NCI-H1436 treated with DMSO at 0.1 percent for 48 hours (cell line): ENCODE measurements around the gene GGA2.
"Not testable (repeated sequence)": the region's sequence is repeated elsewhere in the genome, so short reads cannot be mapped to it uniquely, and the experiment has no call there.

Source experiments
- DNase-seq: peaks from one replicate; lab custom pipeline; 2025; lab: John Stamatoyannopoulos, UW

The GGA2 gene

DNA sequence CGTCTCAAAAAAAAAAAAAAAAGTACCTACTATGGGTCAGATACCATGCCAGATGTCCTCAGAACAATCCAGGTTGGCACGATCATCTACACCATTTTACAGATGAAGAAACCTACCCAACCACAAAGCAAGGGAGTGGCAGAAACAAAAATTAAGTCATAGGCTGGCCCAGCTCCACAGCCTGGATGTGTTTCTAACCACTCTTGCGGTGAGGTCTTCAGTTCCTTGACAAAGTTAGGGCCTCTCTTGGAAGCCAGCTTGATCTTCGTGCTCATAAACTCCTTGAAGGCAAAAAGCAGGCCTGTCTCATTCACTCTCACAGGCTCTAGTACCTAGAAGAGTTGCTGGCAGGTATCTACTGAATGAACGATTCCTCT lies 6.2 kb downstream of the GGA2 start:
- DNase-seq = no peak

DNA sequence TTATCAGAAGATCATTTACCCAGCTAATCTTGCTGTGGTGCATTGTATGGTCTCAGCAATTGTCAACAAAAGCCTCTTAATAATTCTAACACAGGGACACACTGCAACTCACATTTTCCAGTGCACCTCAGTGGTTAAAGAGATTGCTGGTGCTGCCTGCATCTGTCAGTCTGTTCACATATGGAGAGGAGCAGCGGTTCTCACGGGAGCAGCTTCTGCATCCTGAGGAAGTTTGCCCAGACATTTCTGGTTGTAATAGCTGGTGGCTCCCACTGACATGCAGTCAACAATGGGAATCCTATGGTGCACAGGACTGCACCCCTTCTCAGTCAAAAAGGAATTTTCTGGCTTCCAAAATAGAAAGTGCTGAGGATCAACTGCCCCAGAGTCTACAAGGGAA lies 7.8 kb downstream of the GGA2 start:
- no peak for DNase-seq

DNA sequence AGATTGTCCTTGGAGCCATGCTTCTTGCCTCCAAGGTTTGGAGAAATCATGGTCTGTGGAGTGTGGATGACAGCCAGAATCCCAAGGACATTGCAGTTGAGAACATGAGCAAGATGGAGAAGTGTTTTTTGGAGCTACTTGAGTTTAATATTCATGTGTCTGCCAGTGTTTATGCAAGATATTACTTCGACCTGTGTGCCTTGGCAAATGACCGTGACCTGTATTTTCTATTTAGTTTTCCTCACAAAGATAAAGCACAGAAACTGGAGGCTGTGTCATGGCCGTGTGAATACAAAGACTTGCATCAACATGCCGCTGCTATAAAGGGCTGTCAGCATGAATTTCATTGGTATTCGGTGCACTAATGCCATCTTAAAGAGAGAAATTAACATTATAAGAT lies 9.0 kb downstream of the GGA2 start:
- DNase-seq = no peak

DNA sequence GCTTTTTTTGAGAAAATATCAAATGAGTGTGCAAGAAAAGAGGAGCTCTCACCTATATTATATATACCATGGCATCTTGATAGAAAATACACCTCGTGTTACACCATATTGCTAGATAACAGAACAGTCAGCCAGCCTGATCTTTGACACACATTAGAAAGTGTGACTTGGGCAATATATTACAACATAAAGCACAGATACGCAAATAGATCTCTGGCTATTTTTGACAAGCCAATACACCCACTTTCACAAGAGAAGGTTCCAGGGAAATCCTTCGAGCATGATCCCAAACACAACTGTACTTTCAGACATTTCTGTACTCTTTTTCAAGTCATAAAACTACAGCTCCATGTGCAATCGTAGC lies 9.4 kb downstream of the GGA2 start:
- no peak for DNase-seq

DNA sequence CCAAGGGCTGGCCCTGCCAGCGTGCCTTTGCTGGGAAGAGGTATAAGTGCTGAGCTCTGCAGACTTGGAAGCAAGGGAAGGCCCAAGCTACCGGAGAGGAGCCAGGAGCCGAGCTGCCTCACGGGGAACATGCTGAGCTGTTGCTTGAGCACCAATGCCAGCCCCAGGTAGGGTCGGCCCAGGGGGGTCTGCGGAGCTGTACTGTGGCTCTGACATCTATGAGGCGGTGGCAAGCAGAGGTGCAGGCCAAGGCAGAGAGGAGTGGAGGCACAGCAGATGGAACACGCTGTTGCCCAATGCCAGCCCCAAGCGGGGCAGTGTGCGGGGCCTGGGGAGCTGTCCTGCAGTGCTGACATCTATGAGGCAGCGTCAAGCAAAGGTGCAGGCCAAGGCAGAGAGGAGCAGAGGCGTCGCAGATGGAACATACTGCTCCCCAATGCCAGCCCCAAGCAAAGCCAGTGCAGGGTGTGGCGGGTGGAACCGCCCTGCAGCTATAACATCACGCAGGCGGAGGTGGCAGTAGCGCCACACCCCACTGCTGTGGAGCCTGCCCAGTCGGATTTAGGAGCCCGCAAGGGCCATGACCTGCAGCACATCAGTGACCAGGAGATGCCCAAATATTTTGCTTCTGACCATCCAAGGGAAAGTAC lies 10.0 kb downstream of the GGA2 start:
- no peak for DNase-seq

DNA sequence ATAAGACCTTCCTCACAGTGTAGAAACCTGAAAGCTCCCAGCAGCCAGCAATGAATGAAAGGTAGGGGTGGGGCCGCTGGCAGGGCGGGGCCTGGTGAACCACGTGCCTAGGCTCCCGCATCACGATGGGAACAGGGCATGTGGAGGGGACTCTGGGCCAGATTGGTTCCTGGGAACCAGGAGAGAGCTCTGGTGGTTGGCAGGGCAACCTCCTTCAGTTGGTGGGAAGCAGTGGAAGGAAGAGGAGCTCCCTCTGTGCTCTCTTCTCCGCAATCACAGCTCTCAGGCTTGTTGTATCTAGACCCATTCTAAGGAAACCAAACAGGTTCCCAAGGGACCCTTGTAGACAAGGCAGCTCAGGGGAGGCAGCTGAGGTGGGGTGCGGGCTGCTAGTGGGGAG lies 10.5 kb downstream of the GGA2 start:
- no peak for DNase-seq

DNA sequence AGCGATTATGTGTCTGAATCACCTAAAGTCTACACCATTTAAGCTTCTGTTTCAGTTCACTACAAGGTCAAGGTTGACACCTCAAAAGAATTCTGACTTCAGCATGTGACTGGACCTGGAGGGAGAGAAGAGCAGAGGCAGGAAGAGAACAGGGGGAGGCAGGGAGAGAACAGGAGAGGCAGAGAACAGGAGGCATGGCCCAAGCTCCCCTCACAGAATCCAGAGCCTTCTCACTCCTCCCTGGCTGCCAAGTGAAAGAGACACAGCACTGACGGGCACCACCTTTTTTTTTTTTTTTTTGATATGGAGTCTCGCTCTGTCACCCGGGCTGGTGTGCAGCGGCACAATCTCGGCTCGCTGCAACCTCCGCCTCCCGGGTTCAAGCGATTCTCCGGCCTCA lies 11.4 kb downstream of the GGA2 start:
- DNase-seq = no peak

DNA sequence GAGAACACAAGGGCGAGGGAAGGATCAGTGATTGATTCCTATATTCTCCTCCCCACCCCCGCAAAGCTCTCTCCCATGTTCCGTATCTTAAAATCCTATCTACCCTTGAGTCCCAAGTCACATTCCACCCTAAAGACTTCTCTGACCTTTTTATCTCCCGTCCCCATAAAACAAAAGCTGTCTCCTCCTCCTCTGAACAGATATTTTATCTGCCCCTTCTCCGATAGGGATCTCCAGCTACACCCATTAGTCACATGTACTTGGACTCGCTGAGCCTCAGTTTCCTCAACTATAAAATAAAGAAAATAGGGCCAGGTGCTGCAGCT lies 12.8 kb downstream of the GGA2 start:
- DNase-seq = no peak

DNA sequence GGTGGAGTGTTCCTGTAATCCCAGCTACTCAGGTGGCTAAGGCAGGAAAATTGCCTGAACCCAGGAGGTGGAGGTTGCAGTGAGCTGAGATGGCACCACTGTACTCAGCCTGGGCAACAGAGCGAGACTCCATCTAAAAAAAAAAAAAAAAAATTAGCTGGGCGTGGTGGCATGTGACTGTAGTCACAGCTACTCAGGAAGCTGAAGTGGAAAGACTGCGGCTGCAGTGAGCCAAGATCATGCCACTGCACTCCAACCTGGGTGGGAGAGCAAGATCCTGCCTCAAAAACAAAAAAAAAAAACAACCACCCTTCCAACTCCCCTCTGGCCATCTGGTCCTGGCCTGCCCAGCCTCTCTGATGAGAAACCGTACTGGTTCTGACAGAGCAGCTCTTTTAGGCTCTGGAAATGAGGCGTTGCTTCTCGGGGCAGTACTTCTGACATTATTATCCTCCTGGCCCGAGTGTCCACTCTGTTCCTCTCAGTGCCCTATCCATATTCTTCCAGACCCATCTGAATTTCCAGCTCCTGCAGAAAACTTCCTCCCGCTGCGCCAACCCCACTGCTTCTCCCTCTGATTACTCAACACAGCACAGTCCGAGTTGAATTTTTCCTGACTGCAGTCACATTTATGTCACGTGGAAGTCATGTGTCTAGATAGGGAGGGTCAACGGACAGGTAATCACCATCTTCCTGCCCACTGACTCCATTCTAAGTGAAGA lies 13.3 kb downstream of the GGA2 start:
- DNase-seq = no peak

DNA sequence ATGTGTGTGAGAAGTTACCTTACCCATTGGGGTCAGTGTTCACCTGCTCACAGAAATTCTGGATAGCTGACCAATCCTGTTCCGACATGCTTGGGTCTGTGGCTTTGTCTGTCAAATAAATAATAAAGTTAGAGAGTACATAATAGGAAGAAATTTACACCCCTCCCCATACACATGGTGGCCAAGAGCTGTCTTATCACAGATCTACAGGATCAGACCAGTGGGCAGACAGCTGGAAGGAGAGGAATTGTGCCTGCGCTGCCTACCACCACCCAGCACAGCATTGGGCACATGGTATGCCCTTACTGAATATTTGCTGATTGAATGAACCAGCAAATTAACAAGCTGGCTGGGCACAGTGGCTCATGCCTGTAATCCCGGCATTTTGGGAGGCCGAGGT lies 14.6 kb downstream of the GGA2 start:
- no peak for DNase-seq

DNA sequence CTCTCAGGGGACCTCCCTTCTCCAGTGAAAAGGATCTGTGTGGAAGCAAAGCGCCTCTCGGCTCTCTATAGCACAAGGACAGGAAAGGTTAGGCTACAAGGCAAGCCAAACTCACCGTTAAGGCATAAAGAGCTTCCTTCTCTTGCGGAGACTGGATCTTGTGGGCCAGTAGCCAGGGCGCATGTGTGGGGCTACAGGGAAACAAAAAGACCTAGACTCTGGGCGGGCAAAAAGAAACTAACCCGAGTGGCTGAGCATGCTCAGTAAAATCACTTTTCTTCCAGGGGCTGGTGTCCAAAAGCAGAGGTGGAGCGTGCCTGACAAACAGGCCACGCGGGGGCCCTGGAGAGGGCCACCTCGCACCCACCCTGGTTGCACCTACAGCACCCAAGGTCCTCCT lies 16.1 kb downstream of the GGA2 start:
- no peak for DNase-seq

DNA sequence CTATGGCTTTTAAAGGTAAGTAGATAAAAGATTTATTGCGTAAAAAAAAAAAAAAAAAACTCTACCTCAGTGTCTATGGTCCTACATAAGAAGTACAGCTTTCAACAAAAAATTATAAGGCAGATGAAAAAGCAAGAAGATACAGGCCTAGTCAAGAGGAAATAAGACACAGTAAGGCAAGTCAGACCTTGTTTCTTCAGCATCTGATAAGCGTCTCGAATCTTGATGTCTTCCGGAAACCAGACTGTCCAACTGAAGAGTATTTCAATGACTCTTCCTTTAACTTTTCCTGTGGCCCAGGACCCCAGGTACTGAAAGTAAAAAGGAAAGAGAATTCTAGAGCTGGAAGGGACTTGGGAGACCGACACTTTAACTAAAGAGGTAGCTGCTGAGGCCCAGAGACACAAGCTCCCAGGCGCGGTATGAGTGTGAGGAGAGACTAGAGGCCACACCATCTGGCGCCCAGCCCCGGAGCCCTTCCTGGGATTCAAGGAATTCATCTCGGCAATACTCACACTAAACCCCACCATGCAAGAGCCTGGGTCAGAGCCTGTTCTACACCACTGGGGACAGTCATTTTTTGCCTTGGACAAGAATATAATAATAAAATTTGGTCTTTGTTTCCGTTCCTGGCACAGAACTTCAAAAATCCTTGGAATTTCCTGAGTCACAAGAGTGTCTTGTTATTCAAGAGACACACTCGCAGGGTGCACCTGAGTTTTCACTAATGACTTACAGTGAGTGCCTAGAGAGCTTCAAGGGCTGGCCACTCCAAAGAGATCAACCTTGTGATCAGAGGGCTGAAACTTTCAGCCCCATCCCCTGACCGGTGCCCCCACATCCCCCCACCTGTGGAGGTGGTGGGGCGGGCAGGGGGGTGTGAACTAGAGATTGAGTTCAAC lies 18.6 kb downstream of the GGA2 start:
- no peak for DNase-seq

DNA sequence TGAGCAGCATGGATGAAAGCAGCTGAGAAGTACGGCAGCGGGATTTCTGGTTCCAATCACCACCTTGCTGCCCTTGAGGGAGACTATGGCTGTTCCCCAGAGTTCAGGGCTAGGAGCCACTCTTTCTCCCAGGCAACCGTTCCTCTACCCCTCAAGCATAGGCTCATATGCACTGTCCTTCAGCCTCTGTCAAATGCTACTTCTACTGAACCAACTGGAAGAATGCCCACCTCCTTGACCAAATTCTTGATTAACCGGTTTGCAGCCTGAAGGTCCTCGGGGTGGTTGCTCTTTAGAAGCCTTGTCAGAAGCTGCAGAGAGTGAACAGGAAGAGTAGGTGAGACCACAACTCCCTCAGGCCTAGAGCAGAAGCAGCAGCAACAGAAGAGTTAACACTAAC lies 23.8 kb downstream of the GGA2 start:
- no peak for DNase-seq

DNA sequence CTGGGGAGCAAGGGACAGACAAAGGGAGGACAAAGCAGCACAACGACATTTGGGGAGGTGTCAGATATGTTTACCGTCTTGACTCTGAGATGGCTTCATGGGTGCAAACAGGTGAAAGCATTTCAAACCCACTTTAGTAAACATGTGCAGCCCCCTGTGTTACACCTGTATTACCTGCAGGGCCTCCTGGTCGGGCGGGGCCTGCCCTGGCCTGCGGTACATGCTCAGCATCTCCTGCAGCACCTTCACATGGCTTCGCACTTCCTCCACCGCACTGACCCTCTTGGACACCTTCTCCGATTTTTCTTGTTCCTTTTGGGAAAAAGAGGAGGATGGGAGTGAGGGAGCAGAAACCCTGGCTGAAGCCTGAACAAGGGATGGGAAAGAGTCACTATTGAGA lies 24.5 kb downstream of the GGA2 start:
- no peak for DNase-seq

DNA sequence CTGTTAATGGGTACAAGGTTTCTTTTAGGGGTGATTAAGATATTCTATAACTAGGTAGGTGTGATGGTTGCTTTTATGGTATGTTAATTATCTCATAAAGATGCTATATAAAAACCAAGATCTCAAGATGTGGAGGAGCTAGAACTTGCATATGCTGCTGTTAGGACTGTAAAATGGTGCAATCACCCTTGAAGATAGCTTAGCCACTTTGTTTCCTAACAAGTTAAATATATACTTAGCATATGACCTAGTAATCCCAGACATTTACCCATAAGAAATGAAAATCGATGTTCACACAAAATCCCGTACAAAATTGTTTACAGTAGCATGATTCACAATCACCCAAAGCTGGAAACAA lies 25.1 kb downstream of the GGA2 start:
- DNase-seq = no peak

DNA sequence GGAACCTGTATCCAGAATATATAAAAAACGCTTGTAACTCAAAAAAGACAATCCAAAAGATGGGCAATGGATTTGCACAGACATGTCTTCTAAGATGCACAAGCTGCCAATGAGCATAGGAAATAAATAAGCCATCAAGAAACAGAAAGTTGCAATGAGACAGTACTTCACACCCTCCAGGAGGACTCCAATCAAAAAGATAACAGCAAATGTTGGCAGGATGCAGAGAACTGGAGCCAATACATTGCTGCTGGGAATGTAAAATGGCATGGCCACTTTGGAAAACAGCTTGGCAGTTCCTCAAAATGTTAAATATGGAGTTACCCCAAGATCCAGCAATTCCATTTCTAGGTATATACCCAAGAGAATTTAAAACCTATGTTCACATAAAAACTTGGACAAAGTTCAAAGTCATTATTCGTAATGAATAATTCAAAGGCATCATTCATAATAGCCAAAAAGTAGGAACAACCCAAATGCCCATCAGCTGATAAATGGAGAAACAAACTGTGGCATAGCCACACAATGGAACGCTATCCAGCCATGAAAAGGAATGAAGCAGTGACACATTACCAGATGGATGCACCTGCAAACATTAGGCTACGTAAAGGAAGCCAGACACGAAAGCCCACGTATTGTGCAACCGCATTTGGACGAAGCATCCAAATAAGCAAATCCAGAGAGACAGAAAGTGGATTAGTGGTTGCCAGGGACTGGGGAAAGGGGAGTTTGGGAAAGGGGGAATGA lies 25.6 kb downstream of the GGA2 start:
- DNase-seq = no peak

DNA sequence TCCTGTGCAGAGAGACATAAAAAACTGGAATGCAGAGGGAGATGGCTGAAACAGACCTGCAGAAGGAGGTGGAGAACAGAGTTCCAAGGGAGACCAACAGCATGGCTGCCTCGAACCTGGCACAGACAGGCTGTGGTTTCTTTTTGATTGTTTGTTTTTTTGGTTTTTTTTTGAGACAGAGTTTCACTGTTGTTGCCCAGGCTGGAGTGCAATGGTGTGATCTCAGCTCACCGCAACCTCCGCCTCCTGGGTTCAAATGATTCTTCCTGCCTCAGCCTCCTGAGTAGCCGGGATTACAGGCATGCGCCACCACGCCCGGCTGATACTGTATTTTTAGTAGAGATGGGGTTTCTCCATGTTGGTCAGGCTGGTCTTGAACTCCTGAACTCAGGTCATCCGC lies 26.8 kb downstream of the GGA2 start:
- not testable (repeated sequence) for DNase-seq

DNA sequence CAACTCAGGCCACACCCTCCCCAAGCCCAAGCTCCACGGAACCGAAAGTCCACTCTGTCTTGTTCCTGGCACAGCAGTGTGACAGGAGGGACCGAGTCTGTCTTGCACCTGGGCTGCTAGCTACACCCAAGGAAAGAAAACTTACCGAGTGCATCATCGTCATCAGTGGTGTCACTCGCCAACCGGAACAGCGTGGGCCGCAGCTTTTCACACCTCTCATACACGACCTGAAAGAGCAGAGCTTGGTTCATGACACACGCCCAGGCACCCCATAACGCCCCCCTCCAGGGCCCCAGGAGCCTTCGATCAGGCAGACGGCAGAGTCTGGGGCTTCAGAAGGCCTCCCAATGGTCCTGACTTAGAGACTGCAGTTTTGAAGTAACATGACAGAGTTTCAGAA lies 27.5 kb downstream of the GGA2 start:
- DNase-seq = no peak

DNA sequence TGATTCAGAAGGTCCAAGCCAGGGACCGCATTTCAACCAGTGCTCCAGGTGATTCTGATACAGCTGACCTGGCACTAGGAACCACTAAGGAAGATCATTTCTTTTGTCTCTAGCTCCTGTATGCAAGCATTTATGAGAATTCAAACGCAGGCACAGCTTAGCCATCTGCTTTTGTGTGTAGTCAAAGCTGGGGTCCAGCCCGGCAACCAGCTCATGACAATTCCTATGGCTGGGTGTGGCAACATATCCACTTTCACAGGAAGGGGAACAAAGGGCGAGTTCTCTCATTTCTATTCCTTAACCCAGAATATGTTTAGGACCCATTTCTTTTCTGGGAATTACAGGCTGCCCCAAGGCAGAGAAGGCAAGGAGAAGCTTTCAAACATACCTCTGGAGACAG lies 30.0 kb downstream of the GGA2 start:
- no peak for DNase-seq

DNA sequence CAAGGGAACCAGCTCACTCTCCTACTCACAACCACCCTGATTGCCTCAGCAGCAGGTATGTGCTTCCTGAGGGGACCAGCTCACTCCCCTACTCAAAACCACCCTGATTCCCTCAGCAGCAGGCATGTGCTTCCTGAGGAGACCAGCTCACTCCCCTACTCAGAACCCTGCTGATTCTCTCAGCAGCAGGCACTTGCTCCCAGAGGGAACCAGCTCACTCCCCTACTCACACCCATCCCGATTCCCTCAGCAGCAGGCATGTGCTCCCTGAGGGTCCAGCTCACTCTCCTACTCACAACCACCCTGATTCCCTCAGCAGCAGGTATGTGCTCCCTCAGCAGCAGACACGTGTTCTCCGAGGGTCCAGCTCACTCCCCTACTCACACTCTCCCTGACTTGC lies 31.2 kb downstream of the GGA2 start:
- no peak for DNase-seq

DNA sequence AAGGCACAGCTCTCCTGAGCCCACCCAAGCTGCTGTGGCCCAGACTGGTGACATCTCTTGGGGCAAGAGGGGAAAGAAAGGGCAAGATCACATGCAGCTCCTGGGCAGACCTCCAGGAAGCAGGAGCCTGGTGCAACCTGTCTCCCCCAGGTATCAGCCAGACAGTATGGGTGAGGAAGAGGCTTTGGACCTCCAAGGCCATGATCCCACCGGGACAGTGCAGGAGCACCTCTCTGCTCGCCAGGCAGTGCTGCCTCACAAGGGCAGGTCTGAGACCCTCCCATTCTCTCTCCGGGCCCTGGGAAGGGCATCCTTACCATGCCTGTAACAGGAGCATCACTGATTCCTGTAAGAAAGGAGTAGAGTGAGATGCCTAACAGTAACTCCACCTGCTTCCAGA lies 31.7 kb downstream of the GGA2 start:
- no peak for DNase-seq

DNA sequence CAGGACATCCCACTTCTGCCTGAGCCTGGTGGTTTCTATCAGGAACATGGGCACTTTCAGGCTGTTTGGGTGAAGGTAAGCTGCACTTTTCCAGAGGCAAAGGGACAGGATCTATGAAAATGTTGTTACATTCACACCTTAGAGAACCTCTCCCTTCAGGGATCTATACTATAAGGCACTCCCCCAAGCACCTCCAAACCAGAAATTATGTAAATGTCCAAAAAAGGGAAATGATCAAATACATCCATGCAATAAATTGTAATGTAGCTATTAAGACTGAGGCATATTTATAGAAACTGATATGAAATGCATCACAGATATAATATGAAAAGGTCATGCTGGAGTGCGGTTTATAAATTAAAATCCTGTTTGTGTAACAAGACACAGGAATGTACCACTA lies 34.0 kb downstream of the GGA2 start:
- DNase-seq = no peak

DNA sequence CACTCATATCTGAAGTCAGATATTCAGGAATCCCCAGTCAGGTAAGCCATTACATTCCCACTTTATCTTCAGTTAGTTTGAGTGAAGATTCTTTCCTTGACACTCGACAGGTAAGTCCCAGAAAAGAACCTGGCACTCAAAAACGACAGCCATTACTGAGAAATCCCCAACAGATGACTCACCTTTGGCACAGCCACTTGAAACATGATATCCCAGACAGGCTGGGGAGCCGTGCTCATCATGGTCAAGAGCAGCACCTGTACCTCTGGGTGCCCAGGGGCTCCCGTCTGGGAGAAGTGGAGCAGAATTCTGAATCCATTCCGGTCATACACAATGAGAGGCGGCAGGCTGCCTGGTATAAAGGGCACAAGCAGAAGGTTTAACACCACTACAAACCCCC lies 40.5 kb downstream of the GGA2 start:
- DNase-seq = no peak
